ENCODE data around the gene XPO6.

XPO6 gene

DNA sequence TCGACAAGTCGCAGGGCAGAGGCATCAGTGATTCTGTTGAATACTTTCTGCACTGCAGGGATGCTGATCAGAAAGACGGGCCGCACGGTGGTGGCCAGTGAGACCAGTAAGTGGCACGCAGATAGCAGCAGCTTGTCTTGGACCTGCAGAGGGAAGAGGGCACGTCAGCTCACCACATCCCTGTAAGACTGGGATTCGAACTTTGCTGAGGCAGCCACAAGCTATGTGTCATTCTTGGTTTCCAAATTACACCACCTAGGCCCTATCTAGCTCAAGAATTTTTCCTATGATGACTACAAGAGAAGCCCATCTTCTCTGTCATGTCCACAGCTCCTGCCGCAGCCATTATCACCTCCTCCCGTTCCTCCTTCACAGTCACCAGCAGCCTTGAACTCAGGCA, 98.9 kb downstream of the XPO6 start:
- no peak for DNase-seq (ENCODE audit: low read depth)
- no peak overlapping the region for H3K4me3 ChIP-seq (ENCODE audit: low read length)
- TF ChIP-seq, protein P1, sequence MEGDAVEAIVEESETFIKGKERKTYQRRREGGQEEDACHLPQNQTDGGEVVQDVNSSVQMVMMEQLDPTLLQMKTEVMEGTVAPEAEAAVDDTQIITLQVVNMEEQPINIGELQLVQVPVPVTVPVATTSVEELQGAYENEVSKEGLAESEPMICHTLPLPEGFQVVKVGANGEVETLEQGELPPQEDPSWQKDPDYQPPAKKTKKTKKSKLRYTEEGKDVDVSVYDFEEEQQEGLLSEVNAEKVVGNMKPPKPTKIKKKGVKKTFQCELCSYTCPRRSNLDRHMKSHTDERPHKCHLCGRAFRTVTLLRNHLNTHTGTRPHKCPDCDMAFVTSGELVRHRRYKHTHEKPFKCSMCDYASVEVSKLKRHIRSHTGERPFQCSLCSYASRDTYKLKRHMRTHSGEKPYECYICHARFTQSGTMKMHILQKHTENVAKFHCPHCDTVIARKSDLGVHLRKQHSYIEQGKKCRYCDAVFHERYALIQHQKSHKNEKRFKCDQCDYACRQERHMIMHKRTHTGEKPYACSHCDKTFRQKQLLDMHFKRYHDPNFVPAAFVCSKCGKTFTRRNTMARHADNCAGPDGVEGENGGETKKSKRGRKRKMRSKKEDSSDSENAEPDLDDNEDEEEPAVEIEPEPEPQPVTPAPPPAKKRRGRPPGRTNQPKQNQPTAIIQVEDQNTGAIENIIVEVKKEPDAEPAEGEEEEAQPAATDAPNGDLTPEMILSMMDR (conservative IDR thresholded peaks at IDR 0.05; ENCODE audit: low read depth, low read length), result no peak

GRCh38 chr16:28110977-28111376, 100.8 kb downstream of the XPO6 start:
- no peak for DNase-seq (ENCODE audit: low read depth)
- no peak overlapping the region for H3K4me3 ChIP-seq (ENCODE audit: low read length)
- TF ChIP-seq, protein P1 (conservative IDR thresholded peaks at IDR 0.05; ENCODE audit: low read depth, low read length), result no peak

DNA sequence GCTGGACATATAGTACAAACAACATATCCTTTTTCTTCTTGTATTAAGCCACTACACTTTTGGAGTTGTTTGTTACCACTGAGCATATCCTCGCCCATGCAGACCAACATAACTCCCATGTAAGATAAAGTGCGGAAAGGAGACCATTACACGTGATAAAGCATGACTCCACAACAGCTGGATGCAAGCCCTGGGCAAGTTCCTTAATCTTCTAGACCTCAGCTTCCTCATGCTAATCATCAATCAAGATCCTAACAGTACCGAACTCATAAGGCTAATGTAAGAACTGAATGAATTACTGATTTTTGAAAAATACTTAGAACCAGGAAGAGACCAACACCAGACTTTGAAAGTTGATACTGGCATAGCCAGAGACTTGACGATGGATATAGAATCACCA, 101.3 kb downstream of the XPO6 start:
- DNase-seq (ENCODE audit: low read depth), result no peak
- TF ChIP-seq, protein P1 (conservative IDR thresholded peaks at IDR 0.05; ENCODE audit: low read depth, low read length), result no peak
- no peak overlapping the region for H3K4me3 ChIP-seq (ENCODE audit: low read length)

- DNase-seq (ENCODE audit: low read depth), result no peak
- TF ChIP-seq, protein P1 (conservative IDR thresholded peaks at IDR 0.05; ENCODE audit: low read depth, low read length), result no peak
- H3K4me3 ChIP-seq (ENCODE audit: low read length), result no peak overlapping the region
Measured at GRCh38 chr16:28110074-28110473, 101.7 kb downstream of the XPO6 start.

GRCh38 chr16:28108590-28109247, 103.0 kb downstream of the XPO6 start:
- TF ChIP-seq, protein P1 (conservative IDR thresholded peaks at IDR 0.05; ENCODE audit: low read depth, low read length), result no peak
- DNase-seq (ENCODE audit: low read depth), result no peak
- no peak overlapping the region for H3K4me3 ChIP-seq (ENCODE audit: low read length)

DNA sequence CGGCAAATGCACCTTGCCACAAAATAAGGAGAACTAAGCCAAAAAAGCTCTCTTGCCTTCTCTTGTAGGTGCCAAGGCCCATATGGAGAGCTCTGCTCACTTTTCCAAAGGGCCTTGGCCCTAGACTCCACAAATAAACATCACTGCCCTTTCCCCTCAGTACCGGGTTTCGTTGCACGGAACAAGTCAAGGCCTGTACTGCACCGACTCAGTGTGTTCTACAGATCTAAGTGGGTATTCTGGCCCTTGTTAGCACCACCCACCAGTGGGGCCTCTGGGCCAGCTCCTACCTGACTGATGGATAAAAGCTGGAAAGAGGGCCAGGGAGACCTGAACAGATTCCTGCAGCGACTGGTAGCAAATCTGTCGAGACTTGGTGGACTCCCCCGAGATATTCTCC, 104.5 kb downstream of the XPO6 start:
- DNase-seq (ENCODE audit: low read depth), result no peak
- no peak overlapping the region for H3K4me3 ChIP-seq (ENCODE audit: low read length)
- TF ChIP-seq, protein P1 (conservative IDR thresholded peaks at IDR 0.05; ENCODE audit: low read depth, low read length), result no peak

- H3K4me3 ChIP-seq (ENCODE audit: low read length), result no peak overlapping the region
- no peak for DNase-seq (ENCODE audit: low read depth)
- TF ChIP-seq, protein P1 (conservative IDR thresholded peaks at IDR 0.05; ENCODE audit: low read depth, low read length), result no peak
Measured at GRCh38 chr16:28106467-28107215, 105.1 kb downstream of the XPO6 start.
